Sigmoid colon (tissue), 4 donors: Measurements from ENCODE around the gene F13B.

Experiments used
- EP300 ChIP-seq, 4 donors: sonication (generic); formaldehyde crosslinking; IDR thresholded peaks; one replicate each; pipeline ENCODE4 v1.6.1; 2017; ENCODE audit warnings: antibody characterized with exemption in 4 of 4
- POLR2A ChIP-seq, 2 donors: fragments of 450-650 bp; IDR thresholded peaks; one replicate each; pipeline ENCODE4 v1.6.1; 2016; ENCODE audit warnings: antibody characterized with exemption in 2 of 2, mild to moderate bottlenecking in 2 of 2, moderate library complexity in 2 of 2
- POLR2AphosphoS5 ChIP-seq, 4 donors: sonication (generic); formaldehyde crosslinking; IDR thresholded peaks; one replicate each; pipeline ENCODE4 v1.6.1; 2017; ENCODE audit warnings: antibody characterized with exemption in 4 of 4
- TF ChIP-seq, protein P1 (sequence below), 4 experiments: fragments of 450-650 bp in 3 of 4; fragments of 200-600 bp in 1 of 4; IDR thresholded peaks; one replicate each; pipeline ENCODE4 v1.5.1; 2016 to 2019; ENCODE audit warnings: antibody characterized with exemption in 4 of 4, mild to moderate bottlenecking in 3 of 4, moderate library complexity in 2 of 4

DNA sequence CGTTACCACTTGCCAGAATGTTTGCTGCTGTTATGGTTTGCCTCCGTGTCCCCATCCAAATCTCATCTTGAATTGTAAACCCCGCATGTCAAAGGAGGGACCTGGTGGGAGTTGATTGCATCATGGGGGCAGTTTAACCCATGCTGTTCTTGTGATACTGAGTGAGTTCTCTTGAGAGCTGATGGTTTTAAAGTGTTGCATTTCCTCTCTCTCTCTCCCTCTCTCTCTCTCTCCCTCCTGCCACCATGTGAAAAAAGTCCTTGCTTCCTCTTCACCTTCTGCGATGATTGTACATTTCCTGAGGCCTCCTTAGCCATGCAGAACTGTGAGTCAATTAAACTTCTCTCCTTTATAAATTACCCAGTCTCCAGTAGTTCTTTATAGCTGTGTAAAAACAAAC is 45.3 kb downstream of the F13B start:
- TF ChIP-seq, protein P1, sequence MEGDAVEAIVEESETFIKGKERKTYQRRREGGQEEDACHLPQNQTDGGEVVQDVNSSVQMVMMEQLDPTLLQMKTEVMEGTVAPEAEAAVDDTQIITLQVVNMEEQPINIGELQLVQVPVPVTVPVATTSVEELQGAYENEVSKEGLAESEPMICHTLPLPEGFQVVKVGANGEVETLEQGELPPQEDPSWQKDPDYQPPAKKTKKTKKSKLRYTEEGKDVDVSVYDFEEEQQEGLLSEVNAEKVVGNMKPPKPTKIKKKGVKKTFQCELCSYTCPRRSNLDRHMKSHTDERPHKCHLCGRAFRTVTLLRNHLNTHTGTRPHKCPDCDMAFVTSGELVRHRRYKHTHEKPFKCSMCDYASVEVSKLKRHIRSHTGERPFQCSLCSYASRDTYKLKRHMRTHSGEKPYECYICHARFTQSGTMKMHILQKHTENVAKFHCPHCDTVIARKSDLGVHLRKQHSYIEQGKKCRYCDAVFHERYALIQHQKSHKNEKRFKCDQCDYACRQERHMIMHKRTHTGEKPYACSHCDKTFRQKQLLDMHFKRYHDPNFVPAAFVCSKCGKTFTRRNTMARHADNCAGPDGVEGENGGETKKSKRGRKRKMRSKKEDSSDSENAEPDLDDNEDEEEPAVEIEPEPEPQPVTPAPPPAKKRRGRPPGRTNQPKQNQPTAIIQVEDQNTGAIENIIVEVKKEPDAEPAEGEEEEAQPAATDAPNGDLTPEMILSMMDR (IDR thresholded peaks at IDR 0.05), result no peak
- TF ChIP-seq POLR2A (IDR thresholded peaks at IDR 0.05) (no peak), POLR2AphosphoS5 (IDR thresholded peaks at IDR 0.05) (no peak), EP300 (IDR thresholded peaks at IDR 0.05) (no peak)
